HG03064 (cell line): ENCODE data around the gene CARMIL1.

Experiments
- ATAC-seq: cut with Tn5 transposase; IDR thresholded peaks from one replicate; pipeline ENCODE4 v1.9.1; 2021; ENCODE audit warnings: low read depth; ENCODE audit not compliant: unreplicated experiment

The CARMIL1 gene

GRCh38 chr6:25462235-25462897 lies 183.2 kb downstream of the CARMIL1 start:
- no peak for ATAC-seq

- ATAC-seq, result no peak
Measured at GRCh38 chr6:25463441-25463840, 184.3 kb downstream of the CARMIL1 start.

GRCh38 chr6:25464225-25464624 lies 185.1 kb downstream of the CARMIL1 start:
- no peak for ATAC-seq

- ATAC-seq, result no peak
Measured at GRCh38 chr6:25465941-25466340, 186.8 kb downstream of the CARMIL1 start.

GRCh38 chr6:25468881-25469280 lies 189.7 kb downstream of the CARMIL1 start:
- no peak for ATAC-seq

GRCh38 chr6:25469797-25470388 lies 190.7 kb downstream of the CARMIL1 start:
- no peak for ATAC-seq

GRCh38 chr6:25472306-25472705 lies 193.1 kb downstream of the CARMIL1 start:
- no peak for ATAC-seq

- no peak for ATAC-seq
Measured at GRCh38 chr6:25472906-25473305, 193.7 kb downstream of the CARMIL1 start.

GRCh38 chr6:25473447-25473846 lies 194.3 kb downstream of the CARMIL1 start:
- ATAC-seq, result no peak

GRCh38 chr6:25476126-25476525 lies 197.0 kb downstream of the CARMIL1 start:
- ATAC-seq, result no peak

GRCh38 chr6:25477006-25477590 lies 197.9 kb downstream of the CARMIL1 start:
- no peak for ATAC-seq

GRCh38 chr6:25478973-25479372 lies 199.8 kb downstream of the CARMIL1 start:
- no peak for ATAC-seq

- ATAC-seq, result no peak
Measured at GRCh38 chr6:25481267-25481666, 202.1 kb downstream of the CARMIL1 start.

- ATAC-seq, result no peak
Measured at GRCh38 chr6:25482996-25483395, 203.8 kb downstream of the CARMIL1 start.

- ATAC-seq, result no peak
Measured at GRCh38 chr6:25483943-25484342, 204.8 kb downstream of the CARMIL1 start.

- ATAC-seq, result no peak
Measured at GRCh38 chr6:25484900-25485299, 205.7 kb downstream of the CARMIL1 start.

GRCh38 chr6:25485821-25486534 lies 206.8 kb downstream of the CARMIL1 start:
- ATAC-seq, result no peak

GRCh38 chr6:25486550-25486949 lies 207.4 kb downstream of the CARMIL1 start:
- no peak for ATAC-seq

GRCh38 chr6:25487012-25487411 lies 207.8 kb downstream of the CARMIL1 start:
- no peak for ATAC-seq

GRCh38 chr6:25488156-25488555 lies 209.0 kb downstream of the CARMIL1 start:
- ATAC-seq, result no peak

- ATAC-seq, result no peak
Measured at GRCh38 chr6:25489399-25489798, 210.2 kb downstream of the CARMIL1 start.
